ENCODE results near the gene IFNAR2. TPM values are rescaled to one million over a fixed set of nuclear protein-coding genes. Genes with fewer than 3 reads are reported as not detected.
A peak's percentile ranks its signal among the peaks of the same experiment; 100 is the strongest.
"Not testable (repeated sequence)": the region's sequence is repeated elsewhere in the genome, so short reads cannot be mapped to it uniquely, and the experiment has no call there.

IFNAR2 gene
- total RNA-seq, 2 experiments from 2014 or later: 22.1 to 93.5 TPM

- Histone ChIP-seq H2AFZ (ENCODE audit: low read length) (no peak overlapping the region), H3K4me1 (ENCODE audit: insufficient read depth, low read length, poor library complexity, severe bottlenecking) (peaks cover 65% of the 10 kb centered on the region), H3K9me3 (ENCODE audit: low read length) (no peaks in the 10 kb centered on the region), H3K27ac (ENCODE audit: low read depth, low read length, poor library complexity, severe bottlenecking) (peak overlapping the region; percentile 96), H3K36me3 (ENCODE audit: insufficient read depth, low read length) (peaks cover 83% of the 10 kb centered on the region), H3K79me2 (ENCODE audit: insufficient read depth, low read depth, low read length) (peaks cover 97% of the 10 kb centered on the region), H3K4me3 (ENCODE audit: low read depth, low read length, poor library complexity, severe bottlenecking) (no peak overlapping the region), H4K20me1 (ENCODE audit: insufficient read depth, low read length) (no peaks in the 10 kb centered on the region), H3K4me2 (ENCODE audit: low read length) (peak overlapping the region; percentile 76), H3K9me2 (ENCODE audit: insufficient read depth, low read length) (no peaks in the 10 kb centered on the region)
- intact Hi-C loops (cut with micrococcal nuclease; ENCODE audit: unreplicated experiment): no loop called here
- ChIA-PET POLR2A (interaction anchor here (0.6 to 0.9 kb wide), 2 partner anchors 8 to 16 kb away, joined by 3 read pairs; no protein-coding TSS in a partner anchor), CTCF (ENCODE audit: unreplicated experiment) (interaction anchor here (1.0 to 1.1 kb wide), 2 partner anchors 84 to 204 kb away, joined by 3 read pairs; partner anchors contain the start of gene IFNAR1)
- DNase-seq (ENCODE audit: low spot score): no peak
- TF ChIP-seq EZH2phosphoT487 (IDR thresholded peaks at IDR 0.05; ENCODE audit: borderline replicate concordance, low read depth, low read length) (no peak), CTCF (conservative IDR thresholded peaks at IDR 0.05; ENCODE audit: low read length) (no peak)
- no TSS peak for BruUV-seq (replicated peaks)
These were observed 10.7 kb downstream of the IFNAR2 start for GRCh38 chr21:33240404-33240803.

GRCh38 chr21:33241846-33242245, 12.1 kb downstream of the IFNAR2 start:
- no TSS peak for BruUV-seq (replicated peaks)
- Histone ChIP-seq H2AFZ (ENCODE audit: low read length) (no peak overlapping the region), H3K79me2 (ENCODE audit: insufficient read depth, low read depth, low read length) (peaks cover 87% of the 10 kb centered on the region), H3K9me3 (ENCODE audit: low read length) (no peaks in the 10 kb centered on the region), H3K9me2 (ENCODE audit: insufficient read depth, low read length) (no peaks in the 10 kb centered on the region), H4K20me1 (ENCODE audit: insufficient read depth, low read length) (no peaks in the 10 kb centered on the region), H3K4me1 (ENCODE audit: insufficient read depth, low read length, poor library complexity, severe bottlenecking) (peaks cover 51% of the 10 kb centered on the region), H3K4me3 (ENCODE audit: low read depth, low read length, poor library complexity, severe bottlenecking) (no peak overlapping the region), H3K36me3 (ENCODE audit: insufficient read depth, low read length) (peaks cover 85% of the 10 kb centered on the region), H3K4me2 (ENCODE audit: low read length) (0 out of 2 replicates have a peak overlapping the region, but pooled peaks have one; percentile 76), H3K27ac (ENCODE audit: low read depth, low read length, poor library complexity, severe bottlenecking) (peak overlapping the region; percentile 96)
- ChIA-PET POLR2A (interaction anchor here (0.7 to 1.2 kb wide), 2 partner anchors 15 to 117 kb away, joined by 3 to 6 read pairs; no protein-coding TSS in a partner anchor), CTCF (ENCODE audit: unreplicated experiment) (no interaction called here)
- no peak for TF ChIP-seq EZH2phosphoT487 (IDR thresholded peaks at IDR 0.05; ENCODE audit: borderline replicate concordance, low read depth, low read length)
- TF ChIP-seq CTCF (conservative IDR thresholded peaks at IDR 0.05; ENCODE audit: low read length): no peak
- intact Hi-C loops (cut with micrococcal nuclease; ENCODE audit: unreplicated experiment): no loop called here
- no peak for DNase-seq (ENCODE audit: low spot score)

GRCh38 chr21:33242846-33243245, 13.1 kb downstream of the IFNAR2 start:
- BruUV-seq (replicated peaks); intact Hi-C loops (cut with micrococcal nuclease; ENCODE audit: unreplicated experiment): not testable (repeated sequence)
- peaks cover 78% of the 10 kb centered on the region for H3K79me2 ChIP-seq (ENCODE audit: insufficient read depth, low read depth, low read length)

More at GRCh38 chr21:33242846-33243245, 13.1 kb downstream of the IFNAR2 start:
- H4K20me1 ChIP-seq (ENCODE audit: insufficient read depth, low read length); H3K4me3 ChIP-seq (ENCODE audit: low read depth, low read length, poor library complexity, severe bottlenecking); DNase-seq (ENCODE audit: low spot score); H3K9me3 ChIP-seq (ENCODE audit: low read length); CTCF ChIA-PET (ENCODE audit: unreplicated experiment); H3K27ac ChIP-seq (ENCODE audit: low read depth, low read length, poor library complexity, severe bottlenecking); H3K9me2 ChIP-seq (ENCODE audit: insufficient read depth, low read length); H2AFZ ChIP-seq (ENCODE audit: low read length); H3K4me2 ChIP-seq (ENCODE audit: low read length): not testable (repeated sequence)
- POLR2A ChIA-PET: interaction anchor here (0.7 kb wide), 2 partner anchors 85 to 116 kb away, joined by 3 to 6 read pairs; no protein-coding TSS in a partner anchor
- H3K36me3 ChIP-seq (ENCODE audit: insufficient read depth, low read length): peaks cover 87% of the 10 kb centered on the region
- peaks cover 41% of the 10 kb centered on the region for H3K4me1 ChIP-seq (ENCODE audit: insufficient read depth, low read length, poor library complexity, severe bottlenecking)

Data from OCI-LY7 (cell line).